WTC11 (cell line): Measurements from ENCODE around the gene RAD51D. TPM values are rescaled to one million over a fixed set of nuclear protein-coding genes. Genes with fewer than 3 reads are reported as not detected.

Experiments
- AR ChIP-seq: fragments of 250-450 bp; sonication (Bioruptor Pico); IDR thresholded peaks from 2 replicates; pipeline ENCODE4 v1.9.0; 2021; ENCODE audit warnings: mild to moderate bottlenecking
- ARID4B ChIP-seq: sonication (generic); formaldehyde crosslinking; IDR thresholded peaks from 2 replicates; pipeline ENCODE4 v1.8.0; 2023; ENCODE audit warnings: missing genetic modification reagents, mild to moderate bottlenecking, borderline replicate concordance
- ATF1 ChIP-seq: sonication (generic); formaldehyde crosslinking; IDR thresholded peaks from 2 replicates; pipeline ENCODE4 v1.8.1; 2023; ENCODE audit warnings: mild to moderate bottlenecking, moderate library complexity, missing genetic modification reagents
- ATF6 ChIP-seq: sonication (generic); formaldehyde crosslinking; IDR thresholded peaks from 2 replicates; pipeline ENCODE4 v1.8.1; 2023; ENCODE audit warnings: mild to moderate bottlenecking, missing genetic modification reagents
- CBFB ChIP-seq: sonication (generic); formaldehyde crosslinking; IDR thresholded peaks from 2 replicates; pipeline ENCODE4 v1.8.1; 2022; ENCODE audit warnings: mild to moderate bottlenecking, low read depth, missing genetic modification reagents
- E2F1 ChIP-seq: sonication (generic); formaldehyde crosslinking; IDR thresholded peaks from 2 replicates; pipeline ENCODE4 v1.8.0; 2022; ENCODE audit warnings: mild to moderate bottlenecking, missing genetic modification reagents
- ESRRA ChIP-seq: sonication (generic); formaldehyde crosslinking; IDR thresholded peaks from 2 replicates; pipeline ENCODE4 v1.8.1; 2022; ENCODE audit warnings: mild to moderate bottlenecking, missing genetic modification reagents, borderline replicate concordance
- GABPB1 ChIP-seq: sonication (generic); formaldehyde crosslinking; IDR thresholded peaks from 2 replicates; pipeline ENCODE4 v1.8.1; 2023; ENCODE audit warnings: mild to moderate bottlenecking, missing genetic modification reagents
- IRF2 ChIP-seq: sonication (generic); formaldehyde crosslinking; IDR thresholded peaks from 2 replicates; pipeline ENCODE4 v1.8.0; 2022; ENCODE audit warnings: low read depth, missing genetic modification reagents, borderline replicate concordance
- NFATC4 ChIP-seq: fragments of 250-450 bp; sonication (Bioruptor Pico); IDR thresholded peaks from 2 replicates; pipeline ENCODE4 v1.9.0; 2021; ENCODE audit warnings: mild to moderate bottlenecking
- NFYB ChIP-seq: sonication (generic); formaldehyde crosslinking; conservative IDR thresholded peaks from 2 replicates; pipeline ENCODE4 v1.8.0; 2022; ENCODE audit warnings: low read depth, missing genetic modification reagents
- NR2C2 ChIP-seq: sonication (generic); formaldehyde crosslinking; IDR thresholded peaks from 2 replicates; pipeline ENCODE4 v1.8.0; 2022; ENCODE audit warnings: mild to moderate bottlenecking, missing genetic modification reagents
- OVOL2 ChIP-seq: fragments of 250-450 bp; sonication (Bioruptor Pico); IDR thresholded peaks from 2 replicates; pipeline ENCODE4 v1.9.0; 2021; ENCODE audit warnings: mild to moderate bottlenecking, borderline replicate concordance
- SMAD4 ChIP-seq: sonication (generic); formaldehyde crosslinking; IDR thresholded peaks from 2 replicates; pipeline ENCODE4 v1.8.0; 2022; ENCODE audit warnings: mild to moderate bottlenecking, missing genetic modification reagents
- SP1 ChIP-seq: sonication (generic); formaldehyde crosslinking; conservative IDR thresholded peaks from 2 replicates; pipeline ENCODE4 v1.8.1; 2022; ENCODE audit warnings: missing genetic modification reagents
- ZNF138 ChIP-seq: sonication (generic); formaldehyde crosslinking; conservative IDR thresholded peaks from 2 replicates; pipeline ENCODE4 v1.8.1; 2022; ENCODE audit warnings: mild to moderate bottlenecking, moderate library complexity, missing genetic modification reagents
- ZNF219 ChIP-seq: sonication (generic); formaldehyde crosslinking; IDR thresholded peaks from 2 replicates; pipeline ENCODE4 v1.8.0; 2023; ENCODE audit warnings: missing genetic modification reagents, mild to moderate bottlenecking, borderline replicate concordance
- ZNF232 ChIP-seq: sonication (generic); formaldehyde crosslinking; IDR thresholded peaks from 2 replicates; pipeline ENCODE4 v1.8.0; 2022; ENCODE audit warnings: mild to moderate bottlenecking, missing genetic modification reagents
- ZNF416 ChIP-seq: fragments of 250-450 bp; sonication (Bioruptor Pico); IDR thresholded peaks from 2 replicates; pipeline ENCODE4 v1.9.0; 2021; ENCODE audit warnings: mild to moderate bottlenecking, inconsistent platforms
- ZNF425 ChIP-seq: fragments of 250-450 bp; sonication (Bioruptor Pico); conservative IDR thresholded peaks from 2 replicates; pipeline ENCODE4 v1.9.0; 2021; ENCODE audit warnings: mild to moderate bottlenecking
- total RNA-seq: library from RNA; stranded (reverse); gene quantifications from 3 replicates; pipeline ENCODE4 v1.2.3, GENCODE V29; 2021
- TF ChIP-seq, protein P1 (sequence below): fragments of 250-450 bp; sonication (Bioruptor Pico); IDR thresholded peaks from 2 replicates; pipeline ENCODE4 v1.9.0; 2021; ENCODE audit warnings: mild to moderate bottlenecking, borderline replicate concordance

The RAD51D gene
- total RNA-seq, 1 experiment from 2014 or later: 15.0 TPM

DNA sequence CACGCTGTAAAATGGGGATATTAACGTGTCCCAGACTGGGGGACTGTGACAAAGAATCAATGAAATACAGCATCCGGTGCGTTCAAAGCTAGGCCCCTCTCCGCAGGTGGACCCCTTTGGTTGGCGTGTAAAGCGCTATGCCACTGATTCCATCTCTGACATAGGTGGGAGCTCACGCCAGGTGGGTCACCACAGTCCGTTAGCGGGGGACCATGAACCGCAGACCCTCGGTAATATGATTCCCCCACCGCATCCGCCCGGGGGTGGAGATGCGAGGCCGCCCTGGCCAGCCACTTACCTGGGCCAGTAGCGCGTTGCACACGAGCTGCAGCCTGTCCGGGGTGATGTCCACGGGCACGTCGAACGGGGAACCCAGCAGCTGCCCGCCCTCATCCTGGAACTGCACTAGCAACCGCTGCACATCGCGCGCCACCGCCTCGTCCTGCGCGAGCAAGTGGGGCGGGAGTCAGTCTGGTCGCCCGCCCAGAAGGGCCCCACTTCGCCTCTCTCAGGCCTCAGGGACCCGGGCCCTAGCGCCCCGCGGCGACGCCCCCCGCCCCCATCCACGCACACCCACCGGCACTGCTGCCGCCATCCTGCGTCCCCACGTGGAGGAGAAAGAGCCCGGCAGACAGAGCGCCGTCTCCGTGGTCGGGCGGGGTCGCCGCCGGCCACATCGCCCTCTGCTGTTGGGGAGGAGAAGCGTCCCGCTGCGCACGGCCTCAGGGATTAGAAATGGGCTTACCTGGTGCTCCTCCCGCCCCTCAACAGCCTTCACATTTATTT lies 22.2 kb upstream of the RAD51D start, which contains the start of gene NLE1 (continued):
- TF ChIP-seq ARID4B (CRISPR knock-in tag) (peak; percentile 95; the same call in 1 of the 2 replicates), NFYB (no peak), ZNF219 (CRISPR knock-in tag) (peak; percentile 83; the same call in 1 of the 2 replicates), NR2C2 (CRISPR knock-in tag) (peak; percentile 42; the same call in 1 of the 2 replicates), ZNF416 (no peak), NFATC4 (CRISPR knock-in tag) (no peak), ATF1 (CRISPR knock-in tag) (peak; percentile 79; the same call in 1 of the 2 replicates), GABPB1 (CRISPR knock-in tag) (peak; percentile 83), ZNF138 (CRISPR knock-in tag) (0 out of 2 replicates have a peak, but pooled peaks have one; percentile 55), ZNF232 (CRISPR knock-in tag) (peak; percentile 72; the same call in 1 of the 2 replicates), ESRRA (CRISPR knock-in tag) (no peak; the same call in 1 of the 2 replicates), E2F1 (CRISPR knock-in tag) (0 out of 2 replicates have a peak, but pooled peaks have one; percentile 72), SMAD4 (no peak), ATF6 (CRISPR knock-in tag) (no peak), AR (CRISPR knock-in tag) (no peak), OVOL2 (no peak), CBFB (no peak; the same call in 1 of the 2 replicates), IRF2 (CRISPR knock-in tag) (no peak), ZNF425 (CRISPR knock-in tag) (no peak), SP1 (peak; percentile 92)
- TF ChIP-seq, protein P1, sequence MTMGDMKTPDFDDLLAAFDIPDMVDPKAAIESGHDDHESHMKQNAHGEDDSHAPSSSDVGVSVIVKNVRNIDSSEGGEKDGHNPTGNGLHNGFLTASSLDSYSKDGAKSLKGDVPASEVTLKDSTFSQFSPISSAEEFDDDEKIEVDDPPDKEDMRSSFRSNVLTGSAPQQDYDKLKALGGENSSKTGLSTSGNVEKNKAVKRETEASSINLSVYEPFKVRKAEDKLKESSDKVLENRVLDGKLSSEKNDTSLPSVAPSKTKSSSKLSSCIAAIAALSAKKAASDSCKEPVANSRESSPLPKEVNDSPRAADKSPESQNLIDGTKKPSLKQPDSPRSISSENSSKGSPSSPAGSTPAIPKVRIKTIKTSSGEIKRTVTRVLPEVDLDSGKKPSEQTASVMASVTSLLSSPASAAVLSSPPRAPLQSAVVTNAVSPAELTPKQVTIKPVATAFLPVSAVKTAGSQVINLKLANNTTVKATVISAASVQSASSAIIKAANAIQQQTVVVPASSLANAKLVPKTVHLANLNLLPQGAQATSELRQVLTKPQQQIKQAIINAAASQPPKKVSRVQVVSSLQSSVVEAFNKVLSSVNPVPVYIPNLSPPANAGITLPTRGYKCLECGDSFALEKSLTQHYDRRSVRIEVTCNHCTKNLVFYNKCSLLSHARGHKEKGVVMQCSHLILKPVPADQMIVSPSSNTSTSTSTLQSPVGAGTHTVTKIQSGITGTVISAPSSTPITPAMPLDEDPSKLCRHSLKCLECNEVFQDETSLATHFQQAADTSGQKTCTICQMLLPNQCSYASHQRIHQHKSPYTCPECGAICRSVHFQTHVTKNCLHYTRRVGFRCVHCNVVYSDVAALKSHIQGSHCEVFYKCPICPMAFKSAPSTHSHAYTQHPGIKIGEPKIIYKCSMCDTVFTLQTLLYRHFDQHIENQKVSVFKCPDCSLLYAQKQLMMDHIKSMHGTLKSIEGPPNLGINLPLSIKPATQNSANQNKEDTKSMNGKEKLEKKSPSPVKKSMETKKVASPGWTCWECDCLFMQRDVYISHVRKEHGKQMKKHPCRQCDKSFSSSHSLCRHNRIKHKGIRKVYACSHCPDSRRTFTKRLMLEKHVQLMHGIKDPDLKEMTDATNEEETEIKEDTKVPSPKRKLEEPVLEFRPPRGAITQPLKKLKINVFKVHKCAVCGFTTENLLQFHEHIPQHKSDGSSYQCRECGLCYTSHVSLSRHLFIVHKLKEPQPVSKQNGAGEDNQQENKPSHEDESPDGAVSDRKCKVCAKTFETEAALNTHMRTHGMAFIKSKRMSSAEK: no peak
